GM13977 (cell line): ENCODE results near the gene ZNF460.

Experiments used
- DNase-seq: peaks from one replicate; pipeline ENCODE4 v3.0.0; 2012; ENCODE audit warnings: low spot score
- CTCF ChIP-seq: IDR thresholded peaks from 2 replicates; pipeline ENCODE4 v1.5.1; 2012; ENCODE audit warnings: mild to moderate bottlenecking, control low read depth; ENCODE audit not compliant: insufficient read depth; ENCODE audit errors: extremely low read depth, missing control alignments
- in situ Hi-C: fragments of 300-500 bp; cut with MboI; formaldehyde crosslinking; loops from one replicate; pipeline ENCODE4 v1.12.0; 2022; ENCODE audit warnings: low sequenced_read_pairs, low pct_unique_long_range_greater_than_20kb, mixed read lengths, inconsistent platforms; ENCODE audit not compliant: unreplicated experiment

Gene ZNF460

GRCh38 chr19:57262044-57262443 is 18.2 kb upstream of the ZNF460 start:
- TF ChIP-seq CTCF, result no peak
- no peak for DNase-seq
- in situ Hi-C loops, result no loop called here

- no peak for DNase-seq
- in situ Hi-C loops, result no loop called here
Measured at GRCh38 chr19:57263244-57263741, 17.0 kb upstream of the ZNF460 start.

DNA sequence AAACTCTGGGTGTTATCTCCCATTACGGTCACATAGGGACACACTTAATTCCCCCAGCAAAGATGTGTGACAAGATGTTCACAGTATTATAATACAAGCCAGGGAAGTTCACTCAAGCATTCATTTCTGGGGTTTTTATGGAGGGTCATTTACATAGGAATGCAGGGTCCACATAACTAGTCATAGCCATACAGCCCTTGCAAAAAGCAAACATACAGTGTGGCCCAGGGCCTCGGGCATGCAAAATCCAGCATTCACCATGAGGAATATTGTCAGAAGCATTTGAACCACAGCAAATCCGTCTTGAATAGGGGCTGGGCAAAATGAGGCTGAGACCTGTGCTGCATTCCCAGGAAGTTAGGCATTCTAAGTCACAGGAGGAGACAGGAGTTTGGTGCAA is 13.0 kb upstream of the ZNF460 start:
- DNase-seq, result no peak
- TF ChIP-seq CTCF, result no peak
- in situ Hi-C loops, result no loop called here

More at GRCh38 chr19:57263244-57263741, 17.0 kb upstream of the ZNF460 start:
- TF ChIP-seq CTCF, result no peak

GRCh38 chr19:57269515-57270250 is 10.6 kb upstream of the ZNF460 start:
- TF ChIP-seq CTCF, result no peak
- in situ Hi-C loops, result no loop called here
- peak; percentile 31 for DNase-seq

DNA sequence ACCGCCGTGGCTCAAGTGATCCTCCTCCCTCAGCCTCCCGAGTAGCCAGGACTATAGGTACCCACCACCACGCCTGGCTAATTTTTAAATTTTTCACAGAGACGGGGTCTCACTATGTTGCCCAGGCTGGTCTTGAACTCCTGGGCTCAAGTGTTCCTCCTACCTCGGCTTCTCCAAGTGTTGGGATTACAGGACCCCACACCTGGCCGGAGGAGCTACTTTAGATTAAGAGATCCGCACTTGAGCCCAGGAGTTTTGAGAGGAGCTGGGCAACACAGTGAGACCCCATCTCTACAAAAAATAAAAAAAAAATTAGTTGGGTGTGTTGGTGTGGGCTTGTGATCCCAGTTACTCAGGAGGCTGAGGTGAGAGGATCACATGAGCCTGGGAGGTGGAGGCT is 9.0 kb upstream of the ZNF460 start:
- in situ Hi-C loops, result no loop called here
- DNase-seq, result no peak
- no peak for TF ChIP-seq CTCF

- DNase-seq, result no peak
- TF ChIP-seq CTCF, result no peak
- in situ Hi-C loops, result no loop called here
Measured at GRCh38 chr19:57273014-57273413, 7.3 kb upstream of the ZNF460 start.
